Heart left ventricle (tissue), 16 donors: ENCODE data around the gene VTI1A. TPM values are rescaled to one million over a fixed set of nuclear protein-coding genes. Genes with fewer than 3 reads are reported as not detected.

ENCODE experiments used
- ATAC-seq, 4 donors: fragments of 200-7000 bp; cut with Tn5 transposase; one replicate each; pipeline ENCODE4 v1.9.1; 2020 to 2022; ENCODE audit warnings: moderate library complexity in 4 of 4, mild to moderate bottlenecking in 3 of 4, moderate number of reproducible peaks in 1 of 4
- DNase-seq, 5 donors: peaks; one replicate each; pipeline ENCODE4 v3.0.0-alpha.2; 2020
- H3K27ac ChIP-seq, 12 donors: fragments of 200-600 bp; sonication (generic) in 4 of 12; one replicate each; pipeline versions ENCODE4 v1.5.0 to v1.8.0; 2016 to 2022; ENCODE audit warnings: mild to moderate bottlenecking in 2 of 12
- H3K27me3 ChIP-seq, 9 donors: fragments of 200-600 bp; sonication (generic) in 2 of 9; one replicate each; pipeline versions ENCODE4 v1.5.1 to v1.8.0; 2016 to 2022; ENCODE audit warnings: mild to moderate bottlenecking in 3 of 9
- H3K36me3 ChIP-seq, 9 donors: fragments of 200-600 bp; sonication (generic) in 2 of 9; one replicate each; pipeline versions ENCODE4 v1.5.0 to v1.8.0; 2018 to 2022; ENCODE audit warnings: mild to moderate bottlenecking in 2 of 9
- H3K4me1 ChIP-seq, 12 donors: fragments of 200-600 bp; sonication (generic) in 4 of 12; one replicate each; pipeline versions ENCODE4 v1.5.0 to v1.8.0; 2016 to 2022; ENCODE audit warnings: mild to moderate bottlenecking in 3 of 12
- H3K4me3 ChIP-seq, 12 donors: fragments of 200-600 bp; sonication (generic) in 4 of 12; one replicate each; pipeline versions ENCODE4 v1.5.0 to v1.8.0; 2017 to 2022; ENCODE audit warnings: mild to moderate bottlenecking in 9 of 12, moderate library complexity in 4 of 12
- H3K9me3 ChIP-seq, 12 donors: fragments of 200-600 bp; sonication (generic) in 4 of 12; one replicate each; pipeline versions ENCODE4 v1.5.0 to v1.8.0; 2016 to 2022; ENCODE audit warnings: mild to moderate bottlenecking in 1 of 12
- CTCF ChIP-seq, 12 donors: fragments of 200-600 bp; sonication (generic) in 4 of 12; IDR thresholded peaks; one replicate each; pipeline versions ENCODE4 v1.5.0 to v1.8.0; 2018 to 2022; ENCODE audit warnings: antibody characterized with exemption in 12 of 12, mild to moderate bottlenecking in 5 of 12
- POLR2A ChIP-seq, 2 donors: fragments of 450-650 bp; IDR thresholded peaks; one replicate each; pipeline ENCODE4 v1.6.1; 2017; ENCODE audit warnings: antibody characterized with exemption in 2 of 2, mild to moderate bottlenecking in 2 of 2, moderate library complexity in 2 of 2
- WGBS, 4 donors: extraction: QIAGEN DNeasy Blood & Tissue Kit in 2 of 4; methylation state at CpG; one replicate each; pipeline versions ENCODE4 v1.1.5 to v1.1.7; 2013 to 2018; 5-methylcytosine and 5-hydroxymethylcytosine counted together
- intact Hi-C, 10 donors: fragments of 100-400 bp; cut with DNase I; formaldehyde crosslinking; loops; one replicate each; pipeline versions ENCODE4 v1.11.1 to v1.14.2; 2022
- polyA plus RNA-seq, 2 donors: library from polyadenylated mRNA; stranded (reverse); fragments of 200-250 nt; gene quantifications; one replicate each; pipeline ENCODE4 v1.2.3, GENCODE V29; 2013
- total RNA-seq, 9 donors: library from RNA; depleted of rRNA in 2 of 9; stranded (reverse); fragments of >200 nt in 2 of 9; fragmentation: NEBNext Ultra II Directional in 3 of 9; extraction: Animal tissue kit (Norgen Biotek cat#: 25700) in 3 of 9; gene quantifications; one replicate each; pipeline versions ENCODE4 v1.1.0 to v1.2.4, GENCODE V29; 2016 to 2023
- donor health status: ischemic (EF 13 %, LVEDD 7.1; RV severe dilation, severe dysfunction).
- donor health status: healthy with polysubstance abuse.
- donor health status: DM: no; HTN: yes; CAD: no.
- donor health status: DM: no; HTN: no; CAD: no.
- donor health status: ischemic (EF 25% LVEDD 6.9; RV normal size, moderate dysfunction).
- donor health status: ischemic (EF 25% LVEDD 5.7; RV mildly dilated, moderate dysfunction).
- donor health status: healthy.
- donor health status: DM: yes; HTN: yes; CAD: no.
- donor health status: ischemic (EF 35%, LVEDD 5.7; RV mildly dilated, moderate dysfunction).
- donor health status: nonischemic (EF 11% LVEDD 7.7; RV severe dilation, severe dysfunction).
- donor health status: DM: yes; HTN: yes; CAD: no.
- donor health status: PGD.
- donor health status: ischemic (EF 29% LVEDD 5.4; RV normal size, mild dysfunction).
- donor health status: nonischemic (EF 23%, LVEDD 6.1; RV moderate dilation, normal function).

Gene VTI1A
- total and polyA plus RNA-seq, 11 donors: 6.0 to 33.1 (median 23.2) TPM

DNA sequence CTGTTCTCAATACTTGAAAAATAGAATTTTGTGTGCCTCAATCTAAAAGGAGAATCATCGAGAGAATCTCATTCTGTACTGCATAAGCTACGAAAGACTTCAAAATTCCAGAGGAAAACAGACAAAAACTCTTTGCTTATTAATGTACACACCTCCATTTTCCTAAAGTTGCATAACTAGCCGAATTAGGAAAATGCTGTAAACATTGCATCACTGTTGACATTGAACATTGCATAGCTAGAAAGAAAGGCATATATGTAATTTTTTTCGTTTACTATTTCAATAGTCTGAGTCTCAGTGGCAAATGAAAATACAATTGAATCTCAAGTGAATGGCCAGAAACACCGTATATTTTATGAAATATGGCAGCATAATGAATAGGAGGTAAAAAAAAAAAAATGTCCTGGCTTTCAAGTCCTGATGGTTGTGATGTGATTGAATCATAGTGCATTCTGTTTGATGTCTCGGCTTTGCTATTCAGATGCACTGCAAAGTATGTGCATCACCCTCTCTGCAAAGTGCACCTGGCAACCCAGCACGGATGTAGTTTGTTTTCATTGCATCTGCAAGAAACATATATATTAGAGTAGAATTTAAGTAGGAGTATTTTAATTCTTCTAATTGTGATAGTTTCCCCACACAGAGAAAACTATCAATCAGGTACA lies 196.7 kb downstream of the VTI1A start:
- ATAC-seq: no peak
- no peak overlapping the region for H3K27ac ChIP-seq

GRCh38 chr10:112644265-112644645 lies 197.2 kb downstream of the VTI1A start:
- Histone ChIP-seq H3K36me3 (no peaks in the 10 kb centered on the region), H3K27me3 (no peaks in the 10 kb centered on the region), H3K27ac (no peak overlapping the region), H3K4me3 (no peak overlapping the region), H3K9me3 (no peaks in the 10 kb centered on the region), H3K4me1 (no peaks in the 10 kb centered on the region)
- 95 to 98% (median 97%) methylated on average over 2 of the region's 2 CpGs for WGBS, 4 donors
- intact Hi-C loops: no loop called here
- no peak for TF ChIP-seq POLR2A (IDR thresholded peaks at IDR 0.05)
- no peak for TF ChIP-seq CTCF (IDR thresholded peaks at IDR 0.05)
- DNase-seq (no peak), ATAC-seq (no peak)

More for the DNA sequence above, 196.7 kb downstream of the VTI1A start:
- H3K9me3 ChIP-seq: no peaks in the 10 kb centered on the region
- no peak for DNase-seq
- intact Hi-C loops: no loop called here
- H3K27me3 ChIP-seq: no peaks in the 10 kb centered on the region
- 92 to 96% (median 95%) methylated on average over 7 of the region's 7 CpGs for WGBS, 4 donors
- no peaks in the 10 kb centered on the region for H3K4me1 ChIP-seq
- H3K36me3 ChIP-seq: no peaks in the 10 kb centered on the region
- TF ChIP-seq CTCF (IDR thresholded peaks at IDR 0.05): no peak
- TF ChIP-seq POLR2A (IDR thresholded peaks at IDR 0.05): no peak
- no peak overlapping the region for H3K4me3 ChIP-seq

- ATAC-seq: no peak
- intact Hi-C loops: no loop called here
- TF ChIP-seq POLR2A (IDR thresholded peaks at IDR 0.05): no peak
- no peak for TF ChIP-seq CTCF (IDR thresholded peaks at IDR 0.05)
- 92 to 96% (median 95%) methylated on average over 4 of the region's 4 CpGs for WGBS, 4 donors
- no peak overlapping the region for H3K4me3 ChIP-seq
- no peak for DNase-seq
- H3K9me3 ChIP-seq: no peaks in the 10 kb centered on the region
- no peaks in the 10 kb centered on the region for H3K36me3 ChIP-seq
- H3K4me1 ChIP-seq: no peaks in the 10 kb centered on the region
- H3K27me3 ChIP-seq: no peaks in the 10 kb centered on the region
- no peak overlapping the region for H3K27ac ChIP-seq
Measured at GRCh38 chr10:112649006-112649821, 202.2 kb downstream of the VTI1A start.

GRCh38 chr10:112649822-112650152 lies 202.8 kb downstream of the VTI1A start:
- Histone ChIP-seq H3K4me1 (no peaks in the 10 kb centered on the region), H3K4me3 (no peak overlapping the region), H3K9me3 (no peaks in the 10 kb centered on the region), H3K27ac (no peak overlapping the region), H3K36me3 (no peaks in the 10 kb centered on the region), H3K27me3 (no peaks in the 10 kb centered on the region)
- WGBS, 4 donors: 97 to 98% (median 98%) methylated on average over 4 of the region's 4 CpGs
- no peak for ATAC-seq
- intact Hi-C loops: no loop called here
- no peak for TF ChIP-seq CTCF (IDR thresholded peaks at IDR 0.05)
- no peak for TF ChIP-seq POLR2A (IDR thresholded peaks at IDR 0.05)
- no peak for DNase-seq
